OCI-LY3 (cell line): ENCODE measurements around the gene SNED1.

ENCODE experiments used
- H2AFZ ChIP-seq: fragments of 200-600, 300-600 bp; shearing (Covaris generic); 2 replicates; pipeline ENCODE4 v1.6.0; 2014; ENCODE audit warnings: antibody characterized with exemption, low read depth, low read length
- H3K27ac ChIP-seq: fragments of 200-600, 300-600 bp; sonication (generic); 2 replicates; pipeline ENCODE4 v1.5.1; 2014; ENCODE audit warnings: mild to moderate bottlenecking, low read length, moderate library complexity, mixed read lengths
- H3K27me3 ChIP-seq: fragments of 200-600, 300-600 bp; sonication (generic); 2 replicates; pipeline ENCODE4 v1.6.1; 2014; ENCODE audit warnings: low read depth, low read length, mixed read lengths
- H3K36me3 ChIP-seq: fragments of 200-600, 300-600 bp; sonication (generic); replicated peaks from 2 replicates; pipeline ENCODE3; 2014; ENCODE audit warnings: low read depth, low read length, mixed read lengths
- H3K4me1 ChIP-seq: fragments of 300-600, 200-600 bp; sonication (generic); 2 replicates; pipeline ENCODE4 v1.6.1; 2014; ENCODE audit warnings: low read length, mixed read lengths
- H3K4me2 ChIP-seq: fragments of 200-600, 300-600 bp; sonication (generic); 2 replicates; pipeline ENCODE4 v1.6.1; 2014; ENCODE audit warnings: low read length, mixed read lengths
- H3K4me3 ChIP-seq: fragments of 300-600, 200-600 bp; sonication (generic); 2 replicates; pipeline ENCODE4 v1.5.1; 2014; ENCODE audit warnings: antibody characterized with exemption, mild to moderate bottlenecking, low read length, moderate library complexity
- H3K79me2 ChIP-seq: fragments of 300-600, 200-600 bp; shearing (Covaris generic); 2 replicates; pipeline ENCODE4 v1.6.1; 2014; ENCODE audit warnings: mild to moderate bottlenecking, low read length, mixed read lengths
- H3K9ac ChIP-seq: fragments of 300-600, 200-600 bp; shearing (Covaris generic); 2 replicates; pipeline ENCODE4 v1.6.0; 2014; ENCODE audit warnings: mild to moderate bottlenecking, low read length, moderate library complexity
- H3K9me3 ChIP-seq: fragments of 200-600, 300-600 bp; shearing (Covaris generic); 2 replicates; pipeline ENCODE4 v1.6.1; 2014; ENCODE audit warnings: low read length, mixed read lengths; ENCODE audit not compliant: insufficient read depth
- H4K20me1 ChIP-seq: fragments of 200-600, 300-600 bp; sonication (generic); 2 replicates; pipeline ENCODE4 v1.6.1; 2016; ENCODE audit warnings: low read length, mixed read lengths; ENCODE audit not compliant: insufficient read depth
- EZH2phosphoT487 ChIP-seq: fragments of 200-600 bp; shearing (Covaris generic); IDR thresholded peaks from 2 replicates; pipeline ENCODE4 v1.6.1; 2018; ENCODE audit warnings: antibody characterized with exemption, mixed run types, low read depth
- TF ChIP-seq, protein P1 (sequence below): fragments of 200-600, 300-600 bp; sonication (generic); IDR thresholded peaks from 2 replicates; pipeline ENCODE4 v1.5.1; 2014; ENCODE audit warnings: antibody characterized with exemption, low read length, low read depth

The SNED1 gene

GRCh38 chr2:240959941-240960308 lies 38.5 kb upstream of the SNED1 start:
- TF ChIP-seq EZH2phosphoT487, result no peak
- no peak overlapping the region for H3K4me3 ChIP-seq
- no peaks in the 10 kb centered on the region for H3K4me1 ChIP-seq
- no peaks in the 10 kb centered on the region for H4K20me1 ChIP-seq
- H3K9me3 ChIP-seq, result no peaks in the 10 kb centered on the region
- H3K79me2 ChIP-seq, result no peaks in the 10 kb centered on the region
- H3K9ac ChIP-seq, result no peak overlapping the region
- H3K4me2 ChIP-seq, result no peak overlapping the region
- H3K27ac ChIP-seq, result no peak overlapping the region
- no peaks in the 10 kb centered on the region for H3K27me3 ChIP-seq
- no peak overlapping the region for H2AFZ ChIP-seq
- H3K36me3 ChIP-seq, result no peaks in the 10 kb centered on the region

- no peak overlapping the region for H3K27ac ChIP-seq
- H4K20me1 ChIP-seq, result no peaks in the 10 kb centered on the region
- H3K9me3 ChIP-seq, result no peaks in the 10 kb centered on the region
- no peaks in the 10 kb centered on the region for H3K4me1 ChIP-seq
- no peak overlapping the region for H3K4me3 ChIP-seq
- no peak overlapping the region for H3K4me2 ChIP-seq
- no peaks in the 10 kb centered on the region for H3K79me2 ChIP-seq
- no peaks in the 10 kb centered on the region for H3K36me3 ChIP-seq
- no peaks in the 10 kb centered on the region for H3K27me3 ChIP-seq
- TF ChIP-seq, protein P1, sequence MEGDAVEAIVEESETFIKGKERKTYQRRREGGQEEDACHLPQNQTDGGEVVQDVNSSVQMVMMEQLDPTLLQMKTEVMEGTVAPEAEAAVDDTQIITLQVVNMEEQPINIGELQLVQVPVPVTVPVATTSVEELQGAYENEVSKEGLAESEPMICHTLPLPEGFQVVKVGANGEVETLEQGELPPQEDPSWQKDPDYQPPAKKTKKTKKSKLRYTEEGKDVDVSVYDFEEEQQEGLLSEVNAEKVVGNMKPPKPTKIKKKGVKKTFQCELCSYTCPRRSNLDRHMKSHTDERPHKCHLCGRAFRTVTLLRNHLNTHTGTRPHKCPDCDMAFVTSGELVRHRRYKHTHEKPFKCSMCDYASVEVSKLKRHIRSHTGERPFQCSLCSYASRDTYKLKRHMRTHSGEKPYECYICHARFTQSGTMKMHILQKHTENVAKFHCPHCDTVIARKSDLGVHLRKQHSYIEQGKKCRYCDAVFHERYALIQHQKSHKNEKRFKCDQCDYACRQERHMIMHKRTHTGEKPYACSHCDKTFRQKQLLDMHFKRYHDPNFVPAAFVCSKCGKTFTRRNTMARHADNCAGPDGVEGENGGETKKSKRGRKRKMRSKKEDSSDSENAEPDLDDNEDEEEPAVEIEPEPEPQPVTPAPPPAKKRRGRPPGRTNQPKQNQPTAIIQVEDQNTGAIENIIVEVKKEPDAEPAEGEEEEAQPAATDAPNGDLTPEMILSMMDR, result no peak
- TF ChIP-seq EZH2phosphoT487, result no peak
- no peak overlapping the region for H3K9ac ChIP-seq
- H2AFZ ChIP-seq, result no peak overlapping the region
Measured at GRCh38 chr2:240960309-240960970, 38.0 kb upstream of the SNED1 start.

- Histone ChIP-seq H4K20me1 (no peaks in the 10 kb centered on the region), H3K4me2 (no peak overlapping the region), H3K4me3 (no peak overlapping the region), H3K27ac (no peak overlapping the region), H3K9ac (no peak overlapping the region), H2AFZ (no peak overlapping the region), H3K9me3 (no peaks in the 10 kb centered on the region), H3K4me1 (no peaks in the 10 kb centered on the region), H3K79me2 (no peaks in the 10 kb centered on the region), H3K27me3 (no peaks in the 10 kb centered on the region), H3K36me3 (no peaks in the 10 kb centered on the region)
- TF ChIP-seq EZH2phosphoT487, result no peak
- TF ChIP-seq, protein P1, result no peak
Measured at GRCh38 chr2:240960971-240961876, 37.2 kb upstream of the SNED1 start.

DNA sequence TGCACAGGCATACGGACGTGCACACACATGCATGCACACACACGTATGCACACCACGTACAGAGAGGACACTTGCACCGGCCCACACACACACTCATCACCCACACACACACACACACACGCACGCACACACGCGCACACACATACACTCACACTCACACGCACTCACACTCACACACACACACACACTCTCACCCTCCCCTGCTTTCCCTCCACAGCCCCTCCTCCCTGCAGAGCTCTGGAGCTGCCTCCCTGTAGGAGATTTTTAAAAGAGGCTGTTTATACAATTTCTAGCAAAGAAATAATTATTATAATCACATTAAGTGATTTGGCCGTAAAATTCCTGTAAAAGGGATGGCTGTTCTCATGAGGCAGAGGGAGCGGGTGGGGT lies 36.5 kb upstream of the SNED1 start:
- H3K9ac ChIP-seq, result no peak overlapping the region
- H3K27me3 ChIP-seq, result no peaks in the 10 kb centered on the region
- no peak overlapping the region for H3K27ac ChIP-seq
- H3K4me1 ChIP-seq, result no peaks in the 10 kb centered on the region
- H2AFZ ChIP-seq, result no peak overlapping the region
- no peaks in the 10 kb centered on the region for H4K20me1 ChIP-seq
- no peak overlapping the region for H3K4me3 ChIP-seq
- TF ChIP-seq, protein P1, result no peak
- TF ChIP-seq EZH2phosphoT487, result no peak
- no peak overlapping the region for H3K4me2 ChIP-seq
- H3K36me3 ChIP-seq, result no peaks in the 10 kb centered on the region
- H3K9me3 ChIP-seq, result no peaks in the 10 kb centered on the region
- no peaks in the 10 kb centered on the region for H3K79me2 ChIP-seq
